Loucy (cell line): ENCODE data around the gene SPRR2B.
"Not testable (repeated sequence)": the region's sequence is repeated elsewhere in the genome, so short reads cannot be mapped to it uniquely, and the experiment has no call there.

ENCODE experiments used
- EZH2phosphoT487 ChIP-seq: fragments of 200-600 bp; IDR thresholded peaks from 2 replicates; pipeline ENCODE4 v1.6.1; 2018; ENCODE audit warnings: antibody characterized with exemption, mild to moderate bottlenecking, moderate library complexity, borderline replicate concordance
- TF ChIP-seq, protein P1 (sequence below): fragments of 200-600 bp; sonication (generic); conservative IDR thresholded peaks from 2 replicates; pipeline ENCODE4 v1.5.1; 2014; ENCODE audit warnings: mild to moderate bottlenecking, antibody characterized with exemption, low read length

DNA sequence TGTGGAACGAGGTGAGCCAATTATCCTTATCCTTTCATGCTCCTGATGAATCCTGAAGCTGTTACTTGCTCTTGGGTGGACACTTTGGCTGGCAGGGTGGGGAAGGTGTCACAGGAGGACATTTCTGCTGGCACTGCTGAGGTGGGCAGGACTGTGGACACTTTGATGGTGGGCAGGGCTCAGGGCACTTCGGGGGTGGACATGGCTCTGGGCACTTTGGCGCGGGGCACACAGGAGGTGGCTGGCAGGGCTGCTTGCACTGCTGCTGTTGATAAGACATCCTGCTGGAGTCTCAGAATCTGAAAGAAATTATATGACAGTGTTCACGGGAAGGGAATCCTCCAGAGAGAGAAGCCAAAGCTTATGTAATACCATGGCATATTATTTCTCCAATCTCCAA is 41.0 kb upstream of the SPRR2B start:
- TF ChIP-seq, protein P1, sequence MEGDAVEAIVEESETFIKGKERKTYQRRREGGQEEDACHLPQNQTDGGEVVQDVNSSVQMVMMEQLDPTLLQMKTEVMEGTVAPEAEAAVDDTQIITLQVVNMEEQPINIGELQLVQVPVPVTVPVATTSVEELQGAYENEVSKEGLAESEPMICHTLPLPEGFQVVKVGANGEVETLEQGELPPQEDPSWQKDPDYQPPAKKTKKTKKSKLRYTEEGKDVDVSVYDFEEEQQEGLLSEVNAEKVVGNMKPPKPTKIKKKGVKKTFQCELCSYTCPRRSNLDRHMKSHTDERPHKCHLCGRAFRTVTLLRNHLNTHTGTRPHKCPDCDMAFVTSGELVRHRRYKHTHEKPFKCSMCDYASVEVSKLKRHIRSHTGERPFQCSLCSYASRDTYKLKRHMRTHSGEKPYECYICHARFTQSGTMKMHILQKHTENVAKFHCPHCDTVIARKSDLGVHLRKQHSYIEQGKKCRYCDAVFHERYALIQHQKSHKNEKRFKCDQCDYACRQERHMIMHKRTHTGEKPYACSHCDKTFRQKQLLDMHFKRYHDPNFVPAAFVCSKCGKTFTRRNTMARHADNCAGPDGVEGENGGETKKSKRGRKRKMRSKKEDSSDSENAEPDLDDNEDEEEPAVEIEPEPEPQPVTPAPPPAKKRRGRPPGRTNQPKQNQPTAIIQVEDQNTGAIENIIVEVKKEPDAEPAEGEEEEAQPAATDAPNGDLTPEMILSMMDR: not testable (repeated sequence)
- TF ChIP-seq EZH2phosphoT487: not testable (repeated sequence)
